Transverse colon (tissue), 3 donors: Measurements from ENCODE around the gene RIC8A.

ENCODE experiments used
- CTCF ChIP-seq, 5 experiments: fragments of 200-600 bp in 3 of 5; fragments of 450-650 bp in 2 of 5; sonication (generic) in 3 of 5; IDR thresholded peaks; 1 replicate in 2 of 5; 2 replicates in 3 of 5; pipeline ENCODE4 v1.5.1; 2016 to 2017; ENCODE audit warnings: antibody characterized with exemption in 5 of 5, inconsistent platforms in 3 of 5, mild to moderate bottlenecking in 2 of 5, moderate library complexity in 1 of 5
- POLR2A ChIP-seq: fragments of 450-650 bp; IDR thresholded peaks from one replicate; pipeline ENCODE4 v1.6.1; 2016; ENCODE audit warnings: antibody characterized with exemption, mild to moderate bottlenecking, moderate library complexity

- no peak for TF ChIP-seq CTCF (IDR thresholded peaks at IDR 0.05)
- no peak for TF ChIP-seq POLR2A
Measured at GRCh38 chr11:255816-256215, 48.3 kb downstream of the RIC8A start.
